ENCODE data around the gene CLDN9.

Gene CLDN9

DNA sequence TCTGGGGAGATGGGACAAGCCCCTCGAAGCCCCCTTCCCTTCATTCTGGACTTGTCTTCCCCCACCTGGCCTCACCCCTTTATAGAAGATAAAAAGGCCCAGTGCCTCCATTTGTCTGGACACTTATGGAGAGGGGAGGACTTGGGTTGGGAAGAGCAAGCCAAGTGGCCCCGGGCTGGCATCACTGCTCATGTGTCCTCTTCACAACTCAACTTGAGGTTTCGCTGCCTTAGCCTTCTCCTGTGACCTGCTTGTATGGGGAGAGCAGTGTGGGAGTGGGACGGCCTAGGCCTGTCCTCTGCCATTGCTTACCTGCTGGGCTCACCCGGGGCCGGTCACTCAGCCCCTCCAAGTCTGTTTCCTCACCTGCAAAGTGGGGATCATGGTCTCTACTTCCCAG lies 42.2 kb upstream of the CLDN9 start:
- H3K4me3 ChIP-seq (ENCODE audit: low read depth, low read length) = peak overlapping the region; percentile 42
- in situ Hi-C loops (cut with HindIII; ENCODE audit: low sequenced_read_pairs) = no loop called here
- TF ChIP-seq, protein P1, sequence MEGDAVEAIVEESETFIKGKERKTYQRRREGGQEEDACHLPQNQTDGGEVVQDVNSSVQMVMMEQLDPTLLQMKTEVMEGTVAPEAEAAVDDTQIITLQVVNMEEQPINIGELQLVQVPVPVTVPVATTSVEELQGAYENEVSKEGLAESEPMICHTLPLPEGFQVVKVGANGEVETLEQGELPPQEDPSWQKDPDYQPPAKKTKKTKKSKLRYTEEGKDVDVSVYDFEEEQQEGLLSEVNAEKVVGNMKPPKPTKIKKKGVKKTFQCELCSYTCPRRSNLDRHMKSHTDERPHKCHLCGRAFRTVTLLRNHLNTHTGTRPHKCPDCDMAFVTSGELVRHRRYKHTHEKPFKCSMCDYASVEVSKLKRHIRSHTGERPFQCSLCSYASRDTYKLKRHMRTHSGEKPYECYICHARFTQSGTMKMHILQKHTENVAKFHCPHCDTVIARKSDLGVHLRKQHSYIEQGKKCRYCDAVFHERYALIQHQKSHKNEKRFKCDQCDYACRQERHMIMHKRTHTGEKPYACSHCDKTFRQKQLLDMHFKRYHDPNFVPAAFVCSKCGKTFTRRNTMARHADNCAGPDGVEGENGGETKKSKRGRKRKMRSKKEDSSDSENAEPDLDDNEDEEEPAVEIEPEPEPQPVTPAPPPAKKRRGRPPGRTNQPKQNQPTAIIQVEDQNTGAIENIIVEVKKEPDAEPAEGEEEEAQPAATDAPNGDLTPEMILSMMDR (IDR thresholded peaks at IDR 0.05; ENCODE audit: low read depth, low read length, missing control alignments) = no peak
- no peak for DNase-seq (ENCODE audit: low read depth)

GRCh38 chr16:2971134-2971984 lies 41.4 kb upstream of the CLDN9 start:
- TF ChIP-seq, protein P1 (IDR thresholded peaks at IDR 0.05; ENCODE audit: low read depth, low read length, missing control alignments) = no peak
- no peak for DNase-seq (ENCODE audit: low read depth)
- in situ Hi-C loops (cut with HindIII; ENCODE audit: low sequenced_read_pairs) = no loop called here
- H3K4me3 ChIP-seq (ENCODE audit: low read depth, low read length) = no peak overlapping the region

- TF ChIP-seq, protein P1 (IDR thresholded peaks at IDR 0.05; ENCODE audit: low read depth, low read length, missing control alignments) = no peak
- DNase-seq (ENCODE audit: low read depth) = no peak
These were observed 40.5 kb upstream of the CLDN9 start for GRCh38 chr16:2971985-2972784.

DNA sequence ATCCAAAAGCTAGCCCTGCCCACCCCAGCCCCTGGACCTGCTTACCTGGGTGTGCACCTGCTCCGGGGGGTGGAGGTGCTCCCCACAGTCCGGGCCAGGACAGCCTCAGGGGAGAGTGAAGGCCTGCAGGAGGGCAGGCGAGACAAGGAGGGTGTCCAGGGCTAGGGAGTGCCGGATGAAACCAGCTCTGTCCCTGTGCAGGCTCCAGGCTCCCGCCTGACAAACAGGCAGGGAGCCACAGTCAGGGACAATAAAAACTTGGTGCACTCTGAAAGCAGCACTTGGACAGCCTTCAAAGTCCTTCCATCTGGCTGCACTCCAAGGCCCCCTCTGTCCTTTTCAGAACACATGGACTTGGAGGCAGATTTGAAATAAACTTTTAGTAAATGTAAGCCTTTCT lies 39.6 kb upstream of the CLDN9 start:
- DNase-seq (ENCODE audit: low read depth) = no peak
- H3K4me3 ChIP-seq (ENCODE audit: low read depth, low read length) = no peak overlapping the region
- TF ChIP-seq, protein P1 (IDR thresholded peaks at IDR 0.05; ENCODE audit: low read depth, low read length, missing control alignments) = no peak
- in situ Hi-C loops (cut with HindIII; ENCODE audit: low sequenced_read_pairs) = no loop called here

More at GRCh38 chr16:2971985-2972784, 40.5 kb upstream of the CLDN9 start:
- in situ Hi-C loops (cut with HindIII; ENCODE audit: low sequenced_read_pairs) = no loop called here
- H3K4me3 ChIP-seq (ENCODE audit: low read depth, low read length) = no peak overlapping the region

DNA sequence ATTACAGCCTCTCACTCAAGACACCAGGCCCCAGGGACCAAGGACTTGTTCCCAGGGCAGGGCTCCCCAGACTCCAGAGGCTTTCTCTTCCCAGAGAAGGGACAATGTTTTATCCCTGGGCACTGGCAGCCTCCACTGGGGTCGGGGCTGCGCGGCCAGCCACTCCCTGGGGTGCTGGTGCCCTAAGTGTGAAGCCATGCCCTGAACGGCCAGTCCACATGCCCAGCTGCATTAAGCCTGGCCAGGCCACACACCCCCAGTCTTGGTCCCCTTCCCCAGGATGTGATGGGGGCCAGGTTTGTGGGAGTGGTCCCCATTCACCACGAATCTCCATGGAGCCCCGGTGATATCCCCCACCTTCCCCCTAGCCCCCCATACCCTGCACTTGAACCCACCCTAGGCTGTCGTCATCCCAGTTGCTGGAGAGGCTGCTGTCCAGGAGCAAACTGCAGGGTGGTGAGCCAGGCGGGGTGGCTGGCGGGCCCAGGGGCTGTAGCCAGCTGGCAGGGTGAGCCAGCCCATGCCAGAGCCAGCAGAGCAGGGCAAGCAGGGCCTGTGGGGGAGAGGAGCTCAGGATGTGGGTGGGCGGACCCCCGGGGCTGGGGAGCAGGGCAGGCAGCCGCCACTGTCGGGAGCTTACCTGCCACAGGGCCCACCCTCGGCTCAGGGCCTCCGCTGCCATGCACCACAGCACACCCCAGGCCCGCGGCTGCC lies 39.0 kb upstream of the CLDN9 start:
- no peak overlapping the region for H3K4me3 ChIP-seq (ENCODE audit: low read depth, low read length)
- in situ Hi-C loops (cut with HindIII; ENCODE audit: low sequenced_read_pairs) = no loop called here
- DNase-seq (ENCODE audit: low read depth) = no peak
- TF ChIP-seq, protein P1 (IDR thresholded peaks at IDR 0.05; ENCODE audit: low read depth, low read length, missing control alignments) = no peak
